GM10266 (cell line): ENCODE results near the gene KCNK15.
A peak's percentile ranks its signal among the peaks of the same experiment; 100 is the strongest.

Experiments used
- DNase-seq: peaks from one replicate; pipeline ENCODE4 v3.0.0; 2012; ENCODE audit errors: extremely low spot score
- TF ChIP-seq, protein P1 (sequence below): IDR thresholded peaks from 2 replicates; pipeline ENCODE4 v1.5.1; 2012; ENCODE audit warnings: mild to moderate bottlenecking, low read depth; ENCODE audit not compliant: control insufficient read depth, insufficient read depth; ENCODE audit errors: missing control alignments

KCNK15 gene

DNA sequence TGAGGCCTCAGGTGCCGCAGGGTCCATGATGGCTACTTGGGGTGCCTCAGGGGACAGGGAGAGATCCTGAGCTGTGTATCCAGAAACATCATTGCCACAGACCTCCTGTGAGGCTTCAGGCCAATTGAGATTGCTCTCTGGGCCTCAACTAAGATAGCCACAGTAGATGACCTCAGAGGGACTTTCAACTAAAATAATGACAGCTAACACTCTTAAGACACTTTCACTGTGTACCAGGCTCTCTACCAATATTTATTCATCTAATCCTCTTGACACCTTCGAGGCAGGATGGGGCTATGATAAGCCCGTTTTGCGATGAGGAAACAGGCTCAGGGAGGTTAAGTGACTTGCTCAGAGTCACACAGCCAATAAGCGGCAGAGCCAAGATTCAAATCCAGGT, 54.0 kb downstream of the KCNK15 start:
- TF ChIP-seq, protein P1, sequence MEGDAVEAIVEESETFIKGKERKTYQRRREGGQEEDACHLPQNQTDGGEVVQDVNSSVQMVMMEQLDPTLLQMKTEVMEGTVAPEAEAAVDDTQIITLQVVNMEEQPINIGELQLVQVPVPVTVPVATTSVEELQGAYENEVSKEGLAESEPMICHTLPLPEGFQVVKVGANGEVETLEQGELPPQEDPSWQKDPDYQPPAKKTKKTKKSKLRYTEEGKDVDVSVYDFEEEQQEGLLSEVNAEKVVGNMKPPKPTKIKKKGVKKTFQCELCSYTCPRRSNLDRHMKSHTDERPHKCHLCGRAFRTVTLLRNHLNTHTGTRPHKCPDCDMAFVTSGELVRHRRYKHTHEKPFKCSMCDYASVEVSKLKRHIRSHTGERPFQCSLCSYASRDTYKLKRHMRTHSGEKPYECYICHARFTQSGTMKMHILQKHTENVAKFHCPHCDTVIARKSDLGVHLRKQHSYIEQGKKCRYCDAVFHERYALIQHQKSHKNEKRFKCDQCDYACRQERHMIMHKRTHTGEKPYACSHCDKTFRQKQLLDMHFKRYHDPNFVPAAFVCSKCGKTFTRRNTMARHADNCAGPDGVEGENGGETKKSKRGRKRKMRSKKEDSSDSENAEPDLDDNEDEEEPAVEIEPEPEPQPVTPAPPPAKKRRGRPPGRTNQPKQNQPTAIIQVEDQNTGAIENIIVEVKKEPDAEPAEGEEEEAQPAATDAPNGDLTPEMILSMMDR = no peak
- DNase-seq = no peak

DNA sequence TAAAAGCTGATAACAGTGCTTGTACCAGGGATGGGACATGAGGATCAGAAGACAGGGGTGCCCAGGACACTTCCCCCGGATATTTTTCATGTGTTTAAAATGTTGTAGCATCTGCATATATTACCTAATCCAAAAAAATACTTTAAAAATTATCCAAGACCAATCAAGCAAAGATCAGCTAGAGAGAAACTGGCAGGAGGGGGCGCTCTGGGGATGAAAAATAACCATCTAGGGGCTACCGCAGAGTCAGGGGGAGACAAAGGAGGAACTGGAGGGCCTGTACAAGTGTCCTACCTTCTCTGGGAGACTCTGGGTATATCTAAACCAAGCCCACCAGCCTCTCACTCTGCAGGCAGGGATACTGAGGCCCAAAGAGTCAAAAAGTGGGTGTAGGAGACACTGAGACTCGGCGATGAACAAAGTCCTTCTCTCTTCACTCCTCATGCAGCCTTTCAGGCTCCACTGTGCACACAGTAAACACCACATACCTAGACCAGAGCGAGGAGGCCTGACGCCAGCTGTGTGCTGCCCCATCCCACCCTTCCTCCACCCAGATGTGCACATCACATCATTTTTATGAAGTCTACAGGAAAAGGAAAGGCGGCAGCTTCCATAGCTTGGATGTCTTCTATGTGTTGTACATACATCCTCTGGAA, 54.9 kb downstream of the KCNK15 start:
- DNase-seq = no peak
- TF ChIP-seq, protein P1 = peak; percentile 29
